ENCODE results near the gene DLG4.

The DLG4 gene

DNA sequence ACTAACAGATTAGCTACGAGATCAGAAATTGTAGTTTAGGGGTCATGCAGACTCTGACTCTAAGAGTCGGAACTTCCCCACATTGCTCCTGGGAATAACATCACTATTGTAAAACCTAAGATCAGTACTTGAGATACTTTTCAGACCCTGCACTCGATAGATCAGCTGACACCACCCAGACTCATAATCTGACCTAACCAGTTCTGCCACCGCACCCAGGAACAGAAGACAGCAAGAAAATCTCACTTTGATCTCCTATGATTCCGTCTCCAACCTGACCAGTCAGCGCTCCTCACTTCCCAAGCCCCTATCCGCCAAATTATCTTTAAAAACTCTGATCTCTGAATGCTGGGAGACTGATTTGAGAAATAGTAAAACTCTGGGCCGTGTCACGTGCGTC, 77.8 kb downstream of the DLG4 start:
- DNase-seq, result no peak

DNA sequence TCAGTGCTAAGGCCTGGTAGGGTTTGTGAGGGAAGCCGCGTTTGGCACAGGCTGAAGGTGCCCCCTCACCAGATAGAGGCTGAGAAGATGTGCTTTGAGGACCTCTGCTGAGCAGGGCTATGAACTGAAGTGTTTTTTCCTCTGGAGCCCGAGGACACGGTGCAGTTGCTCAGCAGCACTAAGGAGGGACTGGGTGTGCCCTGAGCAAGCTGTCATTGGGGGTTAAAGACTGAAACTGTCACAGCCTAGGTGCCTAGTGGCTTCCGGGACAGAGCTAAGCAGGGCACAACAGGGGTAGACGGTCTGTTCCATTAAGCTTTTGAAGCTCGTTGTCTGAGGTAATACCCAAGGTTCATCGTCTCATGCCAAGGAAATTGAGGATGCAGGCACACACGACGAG, 80.2 kb downstream of the DLG4 start:
- DNase-seq, result no peak

DNA sequence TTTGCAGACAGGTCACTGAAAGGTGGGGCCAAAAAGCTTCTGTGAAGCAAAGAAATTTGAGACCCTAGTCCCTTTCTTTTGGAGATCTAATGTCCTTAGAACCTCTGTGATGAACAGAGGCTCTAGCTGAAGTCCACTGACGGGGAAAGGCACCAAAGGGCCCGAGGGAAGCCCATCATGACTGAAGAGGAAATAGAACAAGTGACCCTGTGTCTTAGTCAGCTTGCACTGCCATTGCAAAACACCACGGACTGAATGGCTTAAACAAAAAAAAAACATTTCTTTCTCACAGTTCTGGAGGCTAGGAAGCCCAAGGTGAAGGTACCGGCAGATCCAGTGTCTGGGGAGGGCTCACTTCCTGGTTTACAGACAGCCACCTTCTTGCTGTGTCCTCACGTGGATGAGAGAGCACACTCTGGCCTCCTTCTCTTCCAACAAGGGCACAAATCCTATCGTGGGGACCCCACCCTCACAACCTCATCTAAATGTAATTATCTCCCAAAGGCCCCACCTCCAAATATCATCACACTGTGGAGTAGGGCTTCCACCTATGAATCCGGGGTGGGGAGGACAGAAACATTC, 80.7 kb downstream of the DLG4 start:
- DNase-seq, result no peak

DNA sequence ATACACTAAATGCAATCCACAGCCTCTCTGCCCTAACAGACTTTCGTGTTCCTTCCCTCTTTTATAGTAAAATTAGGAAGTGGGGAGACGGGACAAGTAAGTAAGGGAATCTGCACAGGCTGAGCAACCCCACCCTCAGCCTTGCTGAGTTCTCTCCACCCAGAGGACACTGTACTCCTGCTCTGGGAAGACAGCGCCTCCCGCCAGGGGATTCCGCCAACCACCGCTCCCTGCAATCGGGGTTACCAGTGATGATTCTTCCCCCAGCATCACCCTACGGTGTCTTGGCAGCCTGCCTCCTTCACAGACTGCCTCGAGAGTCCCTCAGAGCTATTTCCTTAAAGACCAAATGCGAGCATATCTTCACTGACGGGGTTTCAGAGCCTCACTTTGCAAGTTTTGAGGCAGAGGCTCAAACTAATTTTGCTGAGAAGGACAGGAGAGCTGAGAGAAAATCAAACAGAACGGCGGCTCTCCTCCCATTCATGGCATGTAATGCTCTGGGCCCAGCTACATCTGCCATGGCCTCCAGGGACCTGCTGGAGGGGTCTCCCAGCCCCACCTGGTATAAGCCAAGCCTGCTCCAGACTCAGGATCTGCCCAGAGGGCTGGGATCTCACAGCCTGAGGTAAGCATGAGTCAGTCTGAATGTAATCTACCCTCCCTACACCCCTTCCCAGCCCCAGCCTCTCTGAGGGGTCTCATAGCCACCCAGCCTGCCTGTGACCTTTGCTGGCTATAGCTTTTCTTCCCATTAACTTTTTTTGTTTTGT, 82.3 kb downstream of the DLG4 start:
- DNase-seq, result no peak
